Astrocyte (in vitro differentiated cells and primary cell): ENCODE results near the gene CAPZA2.

Experiments
- CTCF ChIP-seq: IDR thresholded peaks from 2 replicates; pipeline ENCODE4 v1.5.1; 2011; ENCODE audit warnings: low read depth, mild to moderate bottlenecking, inconsistent platforms, low read length, moderate library complexity; ENCODE audit not compliant: insufficient read depth
- EZH2 ChIP-seq: IDR thresholded peaks from 2 replicates; pipeline ENCODE4 v1.6.1; 2012; ENCODE audit warnings: mild to moderate bottlenecking, low read length, inconsistent platforms; ENCODE audit not compliant: insufficient read depth

GRCh38 chr7:116832692-116833091, 29.7 kb upstream of the CAPZA2 start:
- TF ChIP-seq EZH2 (no peak), CTCF (no peak)
